ENCODE results near the gene C1orf50.
"Not testable (repeated sequence)": the region's sequence is repeated elsewhere in the genome, so short reads cannot be mapped to it uniquely, and the experiment has no call there.

C1orf50 gene

DNA sequence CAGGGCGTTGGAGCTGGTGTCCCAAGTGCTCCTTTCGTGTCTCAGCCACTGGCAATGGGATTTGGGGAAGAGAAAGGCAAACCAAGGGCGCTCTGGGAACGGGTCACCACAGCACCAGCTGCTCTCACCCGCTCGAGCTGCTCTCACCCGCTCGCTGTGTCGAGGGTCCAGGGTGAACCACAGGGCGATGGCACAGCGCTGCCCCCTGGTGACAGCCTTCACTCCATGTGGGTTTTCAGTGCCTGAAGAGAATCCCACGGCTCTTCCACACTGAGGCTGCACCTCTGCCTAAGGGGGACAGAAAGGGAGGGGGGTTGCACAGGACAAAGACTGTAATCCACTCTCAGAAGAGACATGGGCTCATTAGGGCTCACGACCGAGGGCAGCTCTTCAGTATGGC, 19.9 kb upstream of the C1orf50 start:
- Histone ChIP-seq H3K9ac (ENCODE audit: low read length in 2 of 2) (no peak overlapping the region), H3K27me3 (ENCODE audit: control insufficient read depth in 1 of 2, insufficient read depth in 2 of 2, low read length in 2 of 2) (no peaks in the 10 kb centered on the region), H3K9me3 (ENCODE audit: control insufficient read depth in 2 of 2, low read length in 2 of 2) (no peaks in the 10 kb centered on the region), H3K27ac (ENCODE audit: low read length) (no peak overlapping the region), H3K4me1 (ENCODE audit: control insufficient read depth, insufficient read depth, low read length) (no peaks in the 10 kb centered on the region), H3K4me3 (ENCODE audit: low read length in 2 of 2) (no peak overlapping the region), H3K36me3 (ENCODE audit: control insufficient read depth in 2 of 2, insufficient read depth in 2 of 2, low read length in 2 of 2) (peaks cover 14 to 40% of the 10 kb centered on the region in 2 donors)

DNA sequence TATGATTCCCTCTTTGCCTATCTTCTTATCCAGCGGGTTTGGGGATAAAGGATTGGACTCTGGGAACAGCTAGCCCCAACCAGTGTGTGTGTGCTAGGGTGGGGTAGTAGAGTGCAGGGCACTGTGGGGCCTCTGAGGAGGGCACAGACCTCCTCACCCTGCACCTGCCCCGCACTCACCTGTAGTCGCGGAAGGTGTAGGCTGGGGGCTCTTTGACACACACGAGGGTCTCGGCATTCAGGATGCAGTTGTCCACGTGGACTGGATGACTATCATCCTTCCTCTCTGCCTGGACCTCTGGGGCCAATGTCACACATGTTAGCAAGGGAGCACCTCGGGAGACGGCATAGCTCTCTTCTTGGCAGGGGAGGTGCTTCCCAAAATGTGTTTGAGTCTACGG, 19.0 kb upstream of the C1orf50 start:
- H3K27me3 ChIP-seq (ENCODE audit: control insufficient read depth in 1 of 2, insufficient read depth in 2 of 2, low read length in 2 of 2): no peaks in the 10 kb centered on the region
- no peak overlapping the region for H3K27ac ChIP-seq (ENCODE audit: low read length)
- H3K4me3 ChIP-seq (ENCODE audit: low read length in 2 of 2): no peak overlapping the region
- no peaks in the 10 kb centered on the region for H3K4me1 ChIP-seq (ENCODE audit: control insufficient read depth, insufficient read depth, low read length)
- no peaks in the 10 kb centered on the region for H3K9me3 ChIP-seq (ENCODE audit: control insufficient read depth in 2 of 2, low read length in 2 of 2)
- peaks cover 21 to 48% of the 10 kb centered on the region in 2 donors for H3K36me3 ChIP-seq (ENCODE audit: control insufficient read depth in 2 of 2, insufficient read depth in 2 of 2, low read length in 2 of 2)
- H3K9ac ChIP-seq (ENCODE audit: low read length in 2 of 2): no peak overlapping the region

DNA sequence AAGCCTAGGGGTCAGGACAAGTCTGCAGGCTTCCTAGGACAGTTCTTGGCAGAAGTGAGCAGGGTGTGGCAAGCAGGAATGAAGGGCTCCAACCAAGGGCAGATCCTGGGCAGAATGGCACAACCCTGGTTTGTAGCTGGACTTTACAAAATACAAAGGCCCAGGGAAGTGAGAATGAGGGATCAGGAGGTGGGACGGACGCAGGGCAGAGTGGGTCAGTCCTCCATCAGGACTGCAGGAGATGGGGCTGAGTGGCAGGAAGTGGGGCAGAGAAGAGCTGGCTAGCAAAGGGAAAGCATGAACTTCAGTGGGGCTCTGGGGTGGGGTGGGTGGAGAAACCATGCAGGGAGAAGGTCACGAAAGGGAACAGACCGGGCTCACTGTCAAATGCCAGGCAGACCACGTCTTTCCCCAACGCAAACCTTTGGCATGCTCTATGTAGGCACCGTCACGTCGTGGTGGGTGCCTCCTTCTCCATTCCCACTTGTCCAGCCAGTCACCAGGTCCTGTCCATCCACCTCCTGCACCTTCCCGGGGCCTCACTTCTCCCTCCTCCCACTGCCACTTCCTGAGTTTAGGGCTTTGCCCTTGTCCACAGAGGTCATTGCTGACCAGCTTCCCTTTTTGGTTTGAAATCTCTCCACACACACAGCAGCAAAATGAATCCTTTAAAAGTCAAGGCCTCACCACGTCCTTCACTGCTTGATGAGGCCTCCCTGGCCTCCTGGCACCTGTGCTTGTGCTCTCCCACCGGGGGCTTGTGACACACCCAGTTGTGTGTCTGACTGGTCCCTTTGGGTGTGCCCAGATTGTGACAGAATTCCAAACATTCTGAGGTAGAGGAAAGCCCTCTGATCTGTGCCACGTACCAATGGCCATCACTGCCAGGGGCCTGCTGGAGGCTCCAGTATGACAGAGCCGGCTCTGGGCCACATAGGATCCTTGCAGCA, 18.3 kb upstream of the C1orf50 start:
- Histone ChIP-seq H3K9me3 (ENCODE audit: control insufficient read depth in 2 of 2, low read length in 2 of 2) (no peaks in the 10 kb centered on the region), H3K4me1 (ENCODE audit: control insufficient read depth, insufficient read depth, low read length) (no peaks in the 10 kb centered on the region), H3K36me3 (ENCODE audit: control insufficient read depth in 2 of 2, insufficient read depth in 2 of 2, low read length in 2 of 2) (peaks cover 24 to 48% of the 10 kb centered on the region in 2 donors), H3K27ac (ENCODE audit: low read length) (no peak overlapping the region), H3K9ac (ENCODE audit: low read length in 2 of 2) (no peak overlapping the region), H3K27me3 (ENCODE audit: control insufficient read depth in 1 of 2, insufficient read depth in 2 of 2, low read length in 2 of 2) (no peaks in the 10 kb centered on the region), H3K4me3 (ENCODE audit: low read length in 2 of 2) (no peak overlapping the region)

DNA sequence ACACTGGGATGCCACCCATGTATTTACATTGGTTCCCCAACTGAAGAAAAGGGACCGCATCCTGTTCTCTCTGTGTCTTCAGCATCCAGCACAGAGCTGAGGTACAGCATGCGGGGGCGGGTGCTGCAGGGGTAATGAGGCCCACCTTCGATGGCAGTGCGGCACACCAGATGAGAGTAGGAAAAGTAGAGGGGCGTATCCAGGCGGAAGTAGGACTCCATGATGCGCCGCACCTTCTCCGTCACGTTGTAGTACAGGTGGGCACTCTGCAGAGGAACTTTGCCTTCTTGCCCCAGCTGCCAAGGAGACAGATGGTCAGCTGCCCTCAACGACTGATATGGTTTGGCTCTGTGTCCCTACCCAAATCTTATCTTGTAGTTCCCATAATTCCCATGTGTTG, 17.0 kb upstream of the C1orf50 start:
- Histone ChIP-seq H3K27me3 (ENCODE audit: control insufficient read depth in 1 of 2, insufficient read depth in 2 of 2, low read length in 2 of 2) (no peaks in the 10 kb centered on the region), H3K9ac (ENCODE audit: low read length in 2 of 2) (no peak overlapping the region), H3K4me3 (ENCODE audit: low read length in 2 of 2) (no peak overlapping the region), H3K9me3 (ENCODE audit: control insufficient read depth in 2 of 2, low read length in 2 of 2) (no peaks in the 10 kb centered on the region), H3K4me1 (ENCODE audit: control insufficient read depth, insufficient read depth, low read length) (no peaks in the 10 kb centered on the region), H3K36me3 (ENCODE audit: control insufficient read depth in 2 of 2, insufficient read depth in 2 of 2, low read length in 2 of 2) (peaks cover 37 to 59% of the 10 kb centered on the region in 2 donors), H3K27ac (ENCODE audit: low read length) (no peak overlapping the region)

- H3K36me3 ChIP-seq (ENCODE audit: control insufficient read depth in 2 of 2, insufficient read depth in 2 of 2, low read length in 2 of 2): peaks cover 52 to 65% of the 10 kb centered on the region in 2 donors
- not testable (repeated sequence) for H3K27me3 ChIP-seq (ENCODE audit: control insufficient read depth in 1 of 2, insufficient read depth in 2 of 2, low read length in 2 of 2); H3K9me3 ChIP-seq (ENCODE audit: control insufficient read depth in 2 of 2, low read length in 2 of 2); H3K4me3 ChIP-seq (ENCODE audit: low read length in 2 of 2); H3K9ac ChIP-seq (ENCODE audit: low read length in 2 of 2); H3K4me1 ChIP-seq (ENCODE audit: control insufficient read depth, insufficient read depth, low read length); H3K27ac ChIP-seq (ENCODE audit: low read length)
Observed at GRCh38 chr1:42751511-42752070, 15.5 kb upstream of the C1orf50 start.

DNA sequence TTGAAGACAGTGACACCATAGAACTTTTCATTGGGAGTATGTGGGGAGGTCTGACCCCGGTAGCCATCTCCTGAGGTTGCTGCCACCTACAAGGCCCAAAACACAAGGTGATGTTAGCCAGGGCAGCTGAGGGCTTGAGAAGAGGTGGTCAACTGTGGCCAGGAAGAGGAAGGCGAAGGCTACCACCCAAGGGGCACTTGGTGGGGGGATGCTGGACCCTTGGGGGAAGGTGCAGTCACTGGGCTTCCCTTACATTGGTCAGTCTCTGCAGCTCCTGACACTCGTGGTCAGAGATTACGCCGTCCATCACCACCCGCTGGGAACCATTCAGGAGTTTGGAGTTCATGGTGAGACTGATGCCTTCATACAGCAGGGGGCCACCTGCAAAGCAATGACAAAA, 14.8 kb upstream of the C1orf50 start:
- Histone ChIP-seq H3K36me3 (ENCODE audit: control insufficient read depth in 2 of 2, insufficient read depth in 2 of 2, low read length in 2 of 2) (peaks cover 53 to 64% of the 10 kb centered on the region in 2 donors), H3K4me3 (ENCODE audit: low read length in 2 of 2) (no peak overlapping the region), H3K9me3 (ENCODE audit: control insufficient read depth in 2 of 2, low read length in 2 of 2) (no peaks in the 10 kb centered on the region), H3K27ac (ENCODE audit: low read length) (no peak overlapping the region), H3K4me1 (ENCODE audit: control insufficient read depth, insufficient read depth, low read length) (no peaks in the 10 kb centered on the region), H3K27me3 (ENCODE audit: control insufficient read depth in 1 of 2, insufficient read depth in 2 of 2, low read length in 2 of 2) (no peaks in the 10 kb centered on the region), H3K9ac (ENCODE audit: low read length in 2 of 2) (no peak overlapping the region)

DNA sequence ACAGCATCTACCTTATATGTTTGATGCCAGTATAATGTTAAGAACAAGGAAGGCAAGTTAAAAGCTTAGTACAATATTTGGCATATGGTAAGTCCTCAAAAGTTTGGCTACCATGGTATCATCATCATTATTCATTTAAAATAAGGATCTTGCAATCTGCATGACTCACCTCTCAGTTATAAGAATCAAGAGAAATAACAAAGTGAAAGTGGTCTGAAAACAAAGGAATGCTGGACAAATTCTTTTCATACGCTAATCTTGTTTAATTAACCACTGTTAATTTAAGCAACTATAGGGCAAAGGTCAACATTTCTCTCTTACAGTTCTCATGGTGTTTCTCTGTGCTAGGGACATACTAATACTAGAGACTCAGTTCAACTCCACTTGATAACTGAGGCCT, 14.0 kb upstream of the C1orf50 start:
- Histone ChIP-seq H3K4me3 (ENCODE audit: low read length in 2 of 2) (no peak overlapping the region), H3K9me3 (ENCODE audit: control insufficient read depth in 2 of 2, low read length in 2 of 2) (no peaks in the 10 kb centered on the region), H3K36me3 (ENCODE audit: control insufficient read depth in 2 of 2, insufficient read depth in 2 of 2, low read length in 2 of 2) (peaks cover 56 to 68% of the 10 kb centered on the region in 2 donors), H3K9ac (ENCODE audit: low read length in 2 of 2) (no peak overlapping the region), H3K27me3 (ENCODE audit: control insufficient read depth in 1 of 2, insufficient read depth in 2 of 2, low read length in 2 of 2) (no peaks in the 10 kb centered on the region), H3K4me1 (ENCODE audit: control insufficient read depth, insufficient read depth, low read length) (no peaks in the 10 kb centered on the region), H3K27ac (ENCODE audit: low read length) (no peak overlapping the region)

- Histone ChIP-seq H3K4me3 (ENCODE audit: low read length in 2 of 2) (no peak overlapping the region), H3K27me3 (ENCODE audit: control insufficient read depth in 1 of 2, insufficient read depth in 2 of 2, low read length in 2 of 2) (no peaks in the 10 kb centered on the region), H3K36me3 (ENCODE audit: control insufficient read depth in 2 of 2, insufficient read depth in 2 of 2, low read length in 2 of 2) (peaks cover 57 to 59% of the 10 kb centered on the region in 2 donors), H3K27ac (ENCODE audit: low read length) (no peak overlapping the region), H3K4me1 (ENCODE audit: control insufficient read depth, insufficient read depth, low read length) (no peaks in the 10 kb centered on the region), H3K9me3 (ENCODE audit: control insufficient read depth in 2 of 2, low read length in 2 of 2) (no peaks in the 10 kb centered on the region), H3K9ac (ENCODE audit: low read length in 2 of 2) (no peak overlapping the region)
Observed at GRCh38 chr1:42756956-42757891, 9.8 kb upstream of the C1orf50 start.

- H3K36me3 ChIP-seq (ENCODE audit: control insufficient read depth in 2 of 2, insufficient read depth in 2 of 2, low read length in 2 of 2): peaks cover 50 to 53% of the 10 kb centered on the region in 2 donors
- H3K27me3 ChIP-seq (ENCODE audit: control insufficient read depth in 1 of 2, insufficient read depth in 2 of 2, low read length in 2 of 2): no peaks in the 10 kb centered on the region
- no peak overlapping the region for H3K4me3 ChIP-seq (ENCODE audit: low read length in 2 of 2)
- H3K4me1 ChIP-seq (ENCODE audit: control insufficient read depth, insufficient read depth, low read length): no peaks in the 10 kb centered on the region
- no peaks in the 10 kb centered on the region for H3K9me3 ChIP-seq (ENCODE audit: control insufficient read depth in 2 of 2, low read length in 2 of 2)
- no peak overlapping the region for H3K9ac ChIP-seq (ENCODE audit: low read length in 2 of 2)
- H3K27ac ChIP-seq (ENCODE audit: low read length): no peak overlapping the region
Observed at GRCh38 chr1:42757892-42758275, 9.2 kb upstream of the C1orf50 start.

DNA sequence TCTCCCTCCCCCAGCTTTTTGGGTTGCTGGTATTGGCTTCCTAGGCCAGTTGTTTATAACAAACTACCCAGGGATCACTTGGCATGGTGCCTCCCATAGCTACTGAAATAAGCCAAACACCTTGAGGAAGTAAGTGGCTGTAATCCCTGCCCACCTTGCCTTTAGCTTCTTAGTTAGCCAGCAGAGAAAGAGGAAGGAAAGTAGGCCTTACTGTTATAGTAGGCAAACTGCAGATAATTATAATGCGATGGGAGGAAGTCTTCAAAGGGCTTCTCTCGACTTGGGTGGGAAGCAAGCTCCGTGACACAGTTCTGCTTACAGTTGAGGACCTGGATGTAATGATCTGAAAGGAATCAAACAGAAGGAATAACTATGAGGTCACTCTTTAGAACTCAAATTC, 8.4 kb upstream of the C1orf50 start:
- Histone ChIP-seq H3K9ac (ENCODE audit: low read length in 2 of 2) (no peak overlapping the region), H3K27me3 (ENCODE audit: control insufficient read depth in 1 of 2, insufficient read depth in 2 of 2, low read length in 2 of 2) (no peaks in the 10 kb centered on the region), H3K9me3 (ENCODE audit: control insufficient read depth in 2 of 2, low read length in 2 of 2) (no peaks in the 10 kb centered on the region), H3K4me3 (ENCODE audit: low read length in 2 of 2) (no peak overlapping the region), H3K27ac (ENCODE audit: low read length) (no peak overlapping the region), H3K36me3 (ENCODE audit: control insufficient read depth in 2 of 2, insufficient read depth in 2 of 2, low read length in 2 of 2) (peaks cover 47 to 53% of the 10 kb centered on the region in 2 donors), H3K4me1 (ENCODE audit: control insufficient read depth, insufficient read depth, low read length) (no peaks in the 10 kb centered on the region)
